ENCODE data around the gene SPATA32. TPM values are rescaled to one million over a fixed set of nuclear protein-coding genes. Genes with fewer than 3 reads are reported as not detected.

SPATA32 gene
- polyA plus RNA-seq, 2 of the 4 experiments (the other 2 are of a cell fraction), result 0.05 to 0.21 TPM

GRCh38 chr17:45306623-45307022 lies 44.7 kb upstream of the SPATA32 start (continued):
- no peak for TF ChIP-seq POLR2AphosphoS2 (conservative IDR thresholded peaks at IDR 0.05; ENCODE audit: low read length)
- no peak for TF ChIP-seq CBX8 (IDR thresholded peaks at IDR 0.05)
- TF ChIP-seq CTCF (IDR thresholded peaks at IDR 0.05), result peak; percentile 21; the same call in 2 of the 3 replicates
- TF ChIP-seq MYC (IDR thresholded peaks at IDR 0.05; ENCODE audit: borderline replicate concordance, low read length), result no peak
- no peak for TF ChIP-seq CHD4 (IDR thresholded peaks at IDR 0.05; ENCODE audit: borderline replicate concordance)
- no peak for TF ChIP-seq TP53 (CRISPR knock-in tag; IDR thresholded peaks at IDR 0.05)

- Histone ChIP-seq H3K4me3 (no peak overlapping the region), H3K27ac (peak overlapping the region; percentile 77 to 92), H3K4me1 (peaks cover 89% of the 10 kb centered on the region), H3K9me3 (no peaks in the 10 kb centered on the region), H3K4me2 (peak overlapping the region; percentile 72)
- WGBS (ENCODE audit: missing lambda C conversion rate), result 57% methylated on average over 4 of the region's 4 CpGs
- no peak for ATAC-seq
- no peak for DNase-seq (ENCODE audit: low read depth in 1 of 2, low spot score in 1 of 2)
- POLR2A ChIA-PET, result interaction anchor here (0.6 to 3.2 kb wide), 3 partner anchors 11 to 1592 kb away, joined by 3 to 28 read pairs (median 7); partner anchors contain the start of gene MAP3K14
- no peak for FAIRE-seq
- TF ChIP-seq NPAS2 (CRISPR knock-in tag; IDR thresholded peaks at IDR 0.05; ENCODE audit: borderline replicate concordance), result no peak
- no peak for TF ChIP-seq CBX8 (IDR thresholded peaks at IDR 0.05)
- no peak for TF ChIP-seq HDAC2 (IDR thresholded peaks at IDR 0.05)
- no peak for TF ChIP-seq CHD2 (IDR thresholded peaks at IDR 0.05; ENCODE audit: low read length, partially characterized antibody)
- TF ChIP-seq HEYL (CRISPR knock-in tag; IDR thresholded peaks at IDR 0.05), result no peak
- TF ChIP-seq CEBPB (IDR thresholded peaks at IDR 0.05), result no peak
- TF ChIP-seq RFX5 (IDR thresholded peaks at IDR 0.05), result no peak
- no peak for TF ChIP-seq ZSCAN20 (CRISPR knock-in tag; IDR thresholded peaks at IDR 0.05)
- no peak for TF ChIP-seq CHD4 (IDR thresholded peaks at IDR 0.05; ENCODE audit: borderline replicate concordance)
- TF ChIP-seq PBX3 (IDR thresholded peaks at IDR 0.05), result no peak
- TF ChIP-seq JUN (IDR thresholded peaks at IDR 0.05), result no peak
- TF ChIP-seq EHMT2 (IDR thresholded peaks at IDR 0.05; ENCODE audit: low read depth), result no peak
- no peak for TF ChIP-seq FOSB (CRISPR knock-in tag; IDR thresholded peaks at IDR 0.05)
- no peak for TF ChIP-seq RNF2 (IDR thresholded peaks at IDR 0.05; ENCODE audit: borderline replicate concordance, low read depth)
- no peak for TF ChIP-seq HES2 (IDR thresholded peaks at IDR 0.05)
- TF ChIP-seq EHF (CRISPR knock-in tag; IDR thresholded peaks at IDR 0.05), result no peak
- no peak for TF ChIP-seq ELK1 (IDR thresholded peaks at IDR 0.05; ENCODE audit: low read depth, low read length)
- no peak for TF ChIP-seq ATOH8 (CRISPR knock-in tag; IDR thresholded peaks at IDR 0.05; ENCODE audit: low read depth)
- TF ChIP-seq FOSL2 (IDR thresholded peaks at IDR 0.05), result no peak
- no peak for TF ChIP-seq FOSL2 (CRISPR knock-in tag; IDR thresholded peaks at IDR 0.05)
- no peak for TF ChIP-seq MAZ (IDR thresholded peaks at IDR 0.05; ENCODE audit: borderline replicate concordance, low read depth, low read length)
- CTCF ChIA-PET, result interaction anchor here (0.6 to 39.8 kb wide), 16 partner anchors 8 to 171 kb away, joined by 3 to 640 read pairs (median 7); partner anchors contain the start of genes ACBD4 and MAP3K14
Observed at GRCh38 chr17:45306094-45306493, 44.2 kb upstream of the SPATA32 start.
